AG04449 (cell line): ENCODE data around the gene VANGL1.

Experiments
- CTCF ChIA-PET: fragments of 350-600 bp; formaldehyde crosslinking; extraction: SDS; loops from one replicate; lab custom pipeline; 2021; ENCODE audit warnings: antibody characterized with exemption; lab: Yijun Ruan, JAX
- POLR2A ChIA-PET: fragments of 400-600, 350-600 bp; formaldehyde crosslinking; extraction: SDS; loops from one replicate; lab custom pipeline; 2020; ENCODE audit warnings: antibody characterized with exemption, inconsistent platforms; lab: Yijun Ruan, JAX
- DNase-seq: peaks from one replicate; pipeline ENCODE4 v3.0.0-alpha.2; 2010; ENCODE audit warnings: low read depth, low spot score
- H3K4me3 ChIP-seq: 2 replicates; pipeline ENCODE4 v1.5.1; 2011; ENCODE audit warnings: low read depth, mild to moderate bottlenecking, control low read depth, low read length
- CTCF ChIP-seq: IDR thresholded peaks from one replicate; pipeline ENCODE4 v1.5.1; 2011; ENCODE audit warnings: mild to moderate bottlenecking, moderate library complexity, low read length, control low read depth, inconsistent platforms; ENCODE audit not compliant: insufficient read depth; ENCODE audit errors: missing control alignments

The VANGL1 gene

GRCh38 chr1:115658646-115659045 lies 16.9 kb downstream of the VANGL1 start:
- CTCF ChIA-PET, result interaction anchor here (2.6 kb wide), 1 partner anchor 48 kb away, joined by 15 read pairs; no protein-coding TSS in a partner anchor

GRCh38 chr1:115660151-115660550 lies 18.4 kb downstream of the VANGL1 start:
- ChIA-PET POLR2A (no interaction called here), CTCF (interaction anchor here (1.6 to 2.6 kb wide), 4 partner anchors 9 to 112 kb away, joined by 4 to 15 read pairs (median 6); no protein-coding TSS in a partner anchor)
- no peak overlapping the region for H3K4me3 ChIP-seq
- TF ChIP-seq CTCF, result no peak
- no peak for DNase-seq

More at GRCh38 chr1:115658646-115659045, 16.9 kb downstream of the VANGL1 start:
- no peak overlapping the region for H3K4me3 ChIP-seq
- no peak for TF ChIP-seq CTCF
- POLR2A ChIA-PET, result no interaction called here
- no peak for DNase-seq

- CTCF ChIA-PET, result interaction anchor here (1.9 to 2.6 kb wide), 3 partner anchors 8 to 46 kb away, joined by 4 to 15 read pairs (median 8); no protein-coding TSS in a partner anchor
- POLR2A ChIA-PET, result no interaction called here
- DNase-seq, result no peak
- no peak for TF ChIP-seq CTCF
- H3K4me3 ChIP-seq, result no peak overlapping the region
Observed at GRCh38 chr1:115661157-115661556, 19.4 kb downstream of the VANGL1 start.

GRCh38 chr1:115665319-115666096 lies 23.7 kb downstream of the VANGL1 start:
- CTCF ChIA-PET, result no interaction called here
- DNase-seq, result no peak
- TF ChIP-seq CTCF, result no peak
- POLR2A ChIA-PET, result no interaction called here
- H3K4me3 ChIP-seq, result no peak overlapping the region

GRCh38 chr1:115666206-115666605 lies 24.4 kb downstream of the VANGL1 start:
- ChIA-PET POLR2A (no interaction called here), CTCF (no interaction called here)
- no peak for DNase-seq
- TF ChIP-seq CTCF, result no peak
- H3K4me3 ChIP-seq, result no peak overlapping the region

GRCh38 chr1:115666702-115667101 lies 24.9 kb downstream of the VANGL1 start:
- ChIA-PET CTCF (no interaction called here), POLR2A (no interaction called here)
- no peak for DNase-seq
- no peak for TF ChIP-seq CTCF
- H3K4me3 ChIP-seq, result no peak overlapping the region
